ENCODE data around the gene TTC27.
"Not testable (repeated sequence)": the region's sequence is repeated elsewhere in the genome, so short reads cannot be mapped to it uniquely, and the experiment has no call there.

TTC27 gene

DNA sequence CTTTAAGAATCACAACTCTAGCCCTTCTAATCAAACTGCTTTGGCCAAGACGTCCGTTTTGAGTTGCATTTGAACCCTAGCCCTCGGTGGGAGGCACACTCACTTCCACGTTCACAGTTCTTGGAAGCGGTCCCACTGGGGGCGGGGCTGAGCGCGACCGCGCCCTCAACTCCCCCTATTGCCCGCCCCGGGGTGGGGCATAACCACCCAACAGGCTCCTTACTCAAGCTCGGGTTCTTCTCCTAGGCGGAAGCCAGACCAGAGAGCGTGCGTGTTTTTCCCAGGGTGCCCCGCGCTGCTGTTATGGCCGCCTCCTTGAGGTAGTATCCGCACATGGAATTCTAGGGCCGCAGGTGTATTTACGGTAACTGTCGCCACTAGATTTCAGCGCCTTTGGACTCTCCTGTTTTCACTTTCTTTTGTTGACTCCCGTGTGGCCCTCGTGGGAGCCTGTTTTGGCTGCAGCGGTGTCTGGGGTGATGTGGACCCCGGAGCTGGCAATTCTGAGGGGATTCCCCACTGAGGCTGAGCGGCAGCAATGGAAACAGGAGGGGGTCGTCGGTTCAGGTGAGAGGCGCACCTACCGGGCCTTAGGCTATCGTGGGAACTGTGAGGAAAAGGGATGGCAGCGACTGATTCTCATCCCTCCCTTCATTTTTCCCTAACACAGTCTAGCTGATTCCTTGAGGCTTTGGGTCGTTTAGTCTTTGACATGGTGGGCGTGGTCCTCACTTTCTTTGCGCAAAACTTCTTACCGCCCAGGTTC, at the start of gene TTC27:
Gene TTC27 (plus strand): TSS at position 237 of the 766 bp plus-strand sequence. CDS start 243 bp downstream, at position 480.
- DNase-seq (ENCODE audit: insufficient read length, low spot score) (peak; percentile 98), FAIRE-seq (peak; percentile 66)

DNA sequence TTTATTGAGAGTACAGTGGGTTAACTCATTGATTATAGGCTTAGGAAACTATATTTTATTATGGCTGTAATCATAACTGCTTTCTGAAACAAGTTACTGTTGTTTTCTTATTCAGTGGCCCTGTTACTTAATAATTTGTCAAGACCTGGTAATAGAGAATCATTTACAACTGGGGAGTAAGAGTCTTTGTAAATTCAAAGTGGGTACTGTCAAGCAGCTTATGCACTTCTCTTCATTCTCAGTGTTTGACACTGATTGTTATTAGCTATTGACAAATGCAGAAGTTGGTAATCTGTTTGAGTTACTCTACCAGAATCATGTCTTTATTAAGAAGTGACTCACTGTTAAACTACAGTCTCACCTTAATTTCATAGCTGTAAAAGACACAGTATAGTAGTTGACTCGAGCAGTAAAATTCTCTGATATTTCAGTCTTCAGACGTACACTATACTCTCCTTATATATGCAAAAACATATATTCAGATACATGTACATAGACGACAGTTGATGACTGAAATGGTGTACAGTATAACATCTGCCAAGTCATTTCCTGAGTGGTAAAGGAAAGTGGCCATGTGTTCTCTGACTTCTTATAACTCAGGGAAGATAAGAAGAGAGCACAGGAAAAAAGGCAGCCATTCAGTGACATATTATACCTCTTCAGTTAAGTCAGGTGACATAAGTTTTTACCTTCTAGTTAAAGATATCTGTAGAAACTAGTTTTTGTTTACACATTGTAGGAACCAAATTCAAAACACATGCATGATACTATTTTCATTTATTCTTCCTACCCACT, 36.0 kb upstream of the TTC27 start:
- DNase-seq (ENCODE audit: insufficient read length, low spot score) (no peak), FAIRE-seq (no peak)

DNA sequence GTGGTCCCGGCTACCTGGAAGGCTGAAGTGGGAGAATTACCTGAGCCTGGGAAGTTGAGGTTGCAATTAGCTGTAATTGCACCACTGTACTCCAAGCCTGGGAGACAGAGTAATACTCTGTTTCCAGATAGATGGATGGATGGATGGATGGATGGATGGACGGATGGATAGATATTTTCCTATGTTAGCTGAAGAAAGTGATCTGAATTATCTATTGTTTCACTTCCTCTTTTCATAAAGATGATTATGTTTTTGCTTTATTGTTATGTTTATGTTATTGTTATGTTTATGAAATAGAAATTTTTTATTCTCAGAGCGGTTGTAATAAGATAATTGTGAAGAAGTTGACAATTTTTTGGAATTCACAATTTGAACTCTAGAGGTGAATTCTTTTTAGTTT, 33.3 kb upstream of the TTC27 start:
- FAIRE-seq (no peak), DNase-seq (ENCODE audit: insufficient read length, low spot score) (no peak)

DNA sequence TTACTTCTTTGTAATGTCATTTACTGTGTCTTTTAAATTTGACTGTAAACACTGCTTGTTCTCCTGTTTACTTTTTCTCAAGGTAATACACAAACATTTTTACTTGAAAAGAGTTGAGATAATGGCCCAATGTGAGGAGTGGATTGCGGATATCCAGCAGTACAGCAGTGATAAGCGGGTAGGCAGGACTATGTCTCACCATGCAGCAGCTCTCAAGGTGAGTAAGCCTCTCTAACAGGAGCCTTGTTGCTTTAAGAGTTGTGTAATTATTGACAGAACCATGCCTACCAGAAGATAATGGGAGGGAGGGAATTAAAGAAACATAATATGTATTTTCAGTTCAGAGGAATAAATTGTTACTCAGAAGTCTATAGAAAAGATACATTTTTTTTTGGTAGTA, 16.5 kb upstream of the TTC27 start:
- no peak for DNase-seq (ENCODE audit: insufficient read length, low spot score)
- FAIRE-seq: no peak

DNA sequence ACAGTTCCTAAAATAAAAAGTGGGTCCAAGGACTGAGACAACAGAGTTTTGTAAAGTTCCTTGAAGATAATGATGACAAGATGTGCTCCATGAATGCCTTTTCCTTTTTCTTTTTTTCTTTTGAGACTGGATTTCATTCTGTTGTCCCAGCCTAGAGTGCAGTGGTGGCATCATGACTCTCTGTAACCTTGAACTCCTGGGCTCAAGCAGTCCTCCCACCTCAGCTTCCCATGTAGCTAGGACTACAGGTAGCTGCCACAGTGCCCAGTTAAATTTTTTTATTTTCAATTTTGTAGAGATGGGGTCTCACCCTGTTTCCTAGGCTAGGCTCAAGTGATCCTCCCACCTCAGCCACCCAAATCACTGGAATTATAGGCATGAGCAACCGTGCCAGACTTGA, 16.1 kb upstream of the TTC27 start:
- no peak for FAIRE-seq
- no peak for DNase-seq (ENCODE audit: insufficient read length, low spot score)

DNA sequence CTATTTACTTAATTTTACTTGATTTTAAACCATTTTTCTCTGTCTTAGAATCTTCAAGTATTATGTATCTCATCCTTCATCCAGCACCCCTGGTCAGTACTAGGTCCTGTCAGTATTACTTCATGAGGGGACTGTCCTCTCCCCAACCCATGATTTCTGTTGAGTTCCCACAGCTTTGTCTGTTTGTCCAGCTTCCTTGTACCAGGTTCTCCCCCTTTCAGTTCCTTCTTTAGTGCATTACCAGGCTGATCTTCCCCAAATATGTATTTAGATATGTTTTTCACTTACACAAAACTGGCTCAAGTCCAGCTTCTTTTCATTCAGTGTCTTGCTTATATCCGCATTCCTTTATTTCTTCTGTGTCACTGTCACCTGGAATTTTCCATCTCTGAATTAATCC, 13.8 kb upstream of the TTC27 start:
- DNase-seq (ENCODE audit: insufficient read length, low spot score): no peak
- no peak for FAIRE-seq

DNA sequence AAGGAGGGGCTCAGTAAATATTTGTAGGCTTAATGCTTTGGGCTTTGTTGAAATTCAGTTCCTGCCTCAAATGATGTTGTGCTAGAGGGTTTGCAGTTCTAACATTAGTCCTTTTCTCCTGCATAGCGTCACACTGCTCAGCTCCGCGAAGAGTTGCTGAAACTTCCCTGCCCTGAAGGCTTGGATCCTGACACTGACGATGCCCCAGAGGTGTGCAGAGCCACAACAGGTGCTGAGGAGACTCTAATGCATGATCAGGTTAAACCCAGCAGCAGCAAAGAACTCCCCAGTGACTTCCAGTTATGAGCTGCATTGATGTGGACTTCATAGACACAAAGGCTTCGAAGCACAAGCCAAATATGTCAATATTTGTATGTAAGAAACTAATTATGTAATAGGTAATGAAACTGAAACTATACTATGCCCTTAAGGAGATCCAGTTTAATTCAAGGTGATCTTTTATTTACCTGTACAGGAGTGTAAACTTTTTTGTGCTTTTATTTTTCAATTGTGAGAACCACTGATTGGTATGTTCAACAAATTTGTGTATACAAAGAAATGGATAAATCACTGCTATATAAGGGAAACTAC, 10.2 kb upstream of the TTC27 start:
- FAIRE-seq (no peak), DNase-seq (ENCODE audit: insufficient read length, low spot score) (no peak)

DNA sequence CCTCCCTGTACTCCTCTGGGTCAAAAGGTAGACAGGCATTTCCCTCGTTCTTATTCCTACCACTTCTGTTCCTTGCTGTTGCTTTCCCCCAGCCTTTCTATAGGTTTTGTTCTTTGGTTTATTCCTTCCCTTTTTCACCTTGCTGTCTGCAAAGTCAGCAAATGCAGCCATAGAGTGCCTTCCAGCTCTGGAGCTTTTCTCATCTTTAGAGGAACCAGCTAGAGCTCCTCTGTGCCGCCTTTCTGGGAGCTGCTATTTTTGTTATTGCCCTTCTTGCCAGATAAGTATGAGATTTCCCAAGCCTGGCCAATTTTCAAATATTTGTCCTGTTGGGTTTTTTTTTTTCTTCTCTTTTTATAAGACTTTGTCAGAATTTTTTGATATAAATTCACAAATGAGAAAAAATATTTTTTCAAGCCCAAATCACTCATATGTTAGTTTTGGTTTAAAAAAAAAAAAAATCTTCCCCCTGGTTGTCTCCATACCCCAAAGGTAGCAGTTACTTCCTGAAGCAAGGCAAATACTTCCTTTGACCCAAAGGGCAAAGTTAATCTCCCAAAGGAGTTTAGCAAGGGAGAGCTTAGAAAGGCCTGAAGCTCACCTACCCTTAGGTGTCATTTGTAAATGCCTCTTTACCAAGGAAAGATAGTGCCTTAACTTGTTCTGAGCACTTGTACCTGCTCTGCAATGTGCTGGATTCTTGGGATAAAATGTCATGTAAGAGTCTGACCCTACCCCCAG, 5.1 kb upstream of the TTC27 start:
- no peak for FAIRE-seq

DNA sequence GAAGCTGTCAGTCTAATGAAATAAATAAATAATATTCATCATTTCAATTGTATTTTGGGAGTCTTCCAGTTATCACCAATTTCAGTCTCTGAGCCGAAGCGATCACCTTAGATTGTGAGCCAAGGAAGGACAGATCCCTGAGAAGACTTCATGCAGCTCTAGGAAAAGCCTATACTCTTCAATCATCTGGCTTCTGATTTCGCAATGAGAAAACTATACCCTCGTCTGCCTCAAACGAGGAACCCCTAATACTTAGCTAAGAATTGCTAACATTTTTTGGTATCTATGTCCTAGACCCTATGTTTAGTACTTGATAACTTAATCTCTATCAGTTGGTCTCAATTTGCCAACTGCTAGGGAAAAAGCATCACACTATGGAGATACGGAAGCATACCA, 4.5 kb upstream of the TTC27 start:
- DNase-seq (ENCODE audit: insufficient read length, low spot score) (no peak), FAIRE-seq (no peak)

More for the DNA sequence above, 5.1 kb upstream of the TTC27 start:
- DNase-seq (ENCODE audit: insufficient read length, low spot score): no peak

DNA sequence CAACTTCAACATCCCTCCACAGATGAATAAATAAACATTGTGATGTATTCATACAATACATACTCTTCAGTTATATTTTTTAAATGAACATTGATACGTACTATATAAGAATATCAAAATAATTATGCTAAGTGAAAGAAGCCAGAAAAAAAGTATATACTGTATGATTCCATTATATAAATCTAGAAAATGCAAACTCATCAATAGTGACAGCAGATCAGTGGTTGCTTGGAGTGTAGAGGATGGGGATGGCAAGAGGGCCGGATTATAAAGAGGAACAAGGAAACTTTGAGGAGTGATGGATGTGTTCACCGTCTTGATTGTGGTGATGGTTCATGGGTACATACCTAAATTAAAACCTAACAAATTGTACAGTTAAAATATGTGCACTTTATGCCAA, 3.0 kb upstream of the TTC27 start:
- no peak for FAIRE-seq
- DNase-seq (ENCODE audit: insufficient read length, low spot score): no peak

DNA sequence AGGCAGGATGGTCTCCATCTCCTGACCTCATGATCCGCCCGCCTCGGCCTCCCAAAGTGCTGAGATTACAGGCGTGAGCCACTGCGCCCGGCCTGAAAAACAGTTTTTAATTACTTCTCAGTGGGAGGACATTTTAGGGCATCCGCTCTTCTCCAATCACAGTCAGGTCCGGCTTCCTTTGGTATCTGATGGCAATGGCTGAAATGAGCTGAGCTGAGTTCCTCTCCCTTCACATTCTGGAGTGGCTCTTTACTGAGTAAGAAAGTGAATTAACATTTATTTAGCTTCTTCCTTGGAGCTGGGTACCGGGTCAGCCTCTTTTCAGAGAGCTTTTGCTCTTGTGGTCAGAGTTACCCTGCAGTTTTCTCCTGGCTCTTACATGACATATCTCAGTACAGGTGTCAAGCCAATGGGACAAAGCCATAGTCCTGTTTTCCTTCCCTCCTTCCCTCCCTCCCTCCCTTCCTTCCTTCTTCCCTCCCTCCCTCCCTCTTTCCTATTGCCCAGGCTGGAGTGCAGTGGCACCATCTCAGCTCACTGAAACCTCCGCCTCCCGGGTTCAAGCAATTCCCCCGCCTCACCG, 1.1 kb upstream of the TTC27 start:
- DNase-seq (ENCODE audit: insufficient read length, low spot score): no peak
- no peak for FAIRE-seq

DNA sequence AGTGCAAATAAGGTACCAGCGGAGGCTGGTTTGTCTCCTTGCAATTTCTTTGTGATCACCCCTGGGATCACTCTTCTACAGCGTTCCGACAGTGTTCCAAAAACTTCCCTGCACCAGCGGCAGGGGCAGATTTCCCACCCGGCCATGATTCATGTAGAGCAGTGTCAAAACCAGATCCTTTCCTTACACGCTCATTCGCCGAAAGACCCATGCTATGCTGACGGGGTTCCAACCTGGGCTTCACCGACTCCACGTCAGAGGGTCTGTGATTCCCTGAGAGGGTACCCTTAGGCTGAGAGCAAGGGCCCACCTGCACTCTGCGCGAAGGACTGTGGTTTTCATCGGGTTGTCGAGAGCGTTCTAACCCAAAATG, 423 bp upstream of the TTC27 start:
- no peak for FAIRE-seq
- no peak for DNase-seq (ENCODE audit: insufficient read length, low spot score)

DNA sequence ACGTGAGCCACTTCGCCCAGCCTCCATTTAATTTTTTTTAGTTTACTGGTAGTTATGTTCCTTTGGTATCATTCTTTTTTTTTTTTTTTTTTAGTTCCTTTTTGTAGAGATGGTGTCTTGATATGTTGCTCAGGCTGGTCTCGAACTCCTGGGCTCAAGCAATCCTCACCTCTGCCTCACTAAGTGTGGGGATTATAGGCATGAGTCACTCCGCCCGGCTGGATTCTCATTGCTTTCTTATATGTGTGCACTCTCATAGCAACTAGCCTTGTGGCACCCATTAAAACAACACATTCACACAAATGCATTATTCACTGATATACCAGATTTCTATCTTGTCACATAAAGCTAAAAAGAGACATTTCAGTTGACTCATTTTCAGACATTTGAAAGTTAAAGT, 4.2 kb downstream of the TTC27 start:
- FAIRE-seq (no peak), DNase-seq (ENCODE audit: insufficient read length, low spot score) (no peak)

DNA sequence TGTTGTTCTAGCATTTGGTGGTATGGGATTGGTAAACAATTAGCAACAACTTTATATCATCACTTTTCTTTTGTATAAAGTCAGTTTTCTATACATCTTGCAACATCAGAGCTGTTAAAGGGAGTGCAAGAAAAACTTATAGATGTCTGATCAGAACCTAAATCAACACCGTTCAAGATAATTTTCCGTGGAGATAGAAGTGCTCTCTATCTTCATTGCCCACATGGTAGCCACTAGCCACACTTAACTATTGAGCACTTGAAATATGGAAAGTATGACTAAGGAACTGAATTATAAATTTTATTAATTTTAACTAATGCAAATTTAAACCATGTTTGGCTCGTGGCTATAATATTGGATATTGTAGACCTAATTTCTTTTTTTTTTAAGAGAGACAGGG, 5.2 kb downstream of the TTC27 start:
- no peak for FAIRE-seq

DNA sequence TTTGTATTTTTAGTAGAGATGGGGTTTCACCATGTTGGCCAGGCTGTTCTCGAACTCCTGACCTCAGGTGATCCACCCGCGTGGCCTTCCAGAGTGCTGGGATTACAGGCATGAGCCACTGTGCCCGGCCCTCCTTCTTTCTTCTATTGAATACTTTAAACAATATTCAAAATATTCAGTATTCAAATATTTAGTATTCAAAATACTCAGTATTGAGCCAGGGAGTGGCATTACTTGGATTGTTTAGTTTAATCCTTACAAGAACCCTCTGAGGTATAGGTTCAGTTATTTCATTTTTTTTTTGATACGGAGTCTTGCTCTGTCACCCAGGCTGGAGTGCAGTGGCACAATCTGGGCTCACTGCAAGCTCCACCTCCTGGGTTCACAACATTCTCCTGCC, 10.7 kb downstream of the TTC27 start:
- FAIRE-seq; DNase-seq (ENCODE audit: insufficient read length, low spot score): not testable (repeated sequence)

More for the DNA sequence above, 5.2 kb downstream of the TTC27 start:
- no peak for DNase-seq (ENCODE audit: insufficient read length, low spot score)

DNA sequence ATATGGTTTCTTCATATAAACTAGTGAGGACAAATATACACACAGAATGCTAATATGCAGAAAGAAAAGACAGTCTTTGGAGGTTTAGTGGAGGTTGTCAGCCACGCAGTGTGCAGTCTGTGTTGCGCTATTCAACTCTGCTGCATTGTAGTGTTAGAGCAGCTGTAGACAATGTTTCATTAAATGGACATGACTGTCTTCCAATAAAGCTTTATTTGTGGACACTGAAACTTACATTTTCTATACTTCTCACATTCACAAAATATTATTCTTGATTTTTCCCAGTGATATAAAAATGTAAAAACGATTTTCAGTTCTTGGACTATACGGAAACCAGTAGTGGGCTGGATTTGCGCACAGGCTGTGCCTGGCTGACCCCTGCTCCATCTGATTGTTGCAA, 13.3 kb downstream of the TTC27 start:
- DNase-seq (ENCODE audit: insufficient read length, low spot score) (no peak), FAIRE-seq (no peak)

DNA sequence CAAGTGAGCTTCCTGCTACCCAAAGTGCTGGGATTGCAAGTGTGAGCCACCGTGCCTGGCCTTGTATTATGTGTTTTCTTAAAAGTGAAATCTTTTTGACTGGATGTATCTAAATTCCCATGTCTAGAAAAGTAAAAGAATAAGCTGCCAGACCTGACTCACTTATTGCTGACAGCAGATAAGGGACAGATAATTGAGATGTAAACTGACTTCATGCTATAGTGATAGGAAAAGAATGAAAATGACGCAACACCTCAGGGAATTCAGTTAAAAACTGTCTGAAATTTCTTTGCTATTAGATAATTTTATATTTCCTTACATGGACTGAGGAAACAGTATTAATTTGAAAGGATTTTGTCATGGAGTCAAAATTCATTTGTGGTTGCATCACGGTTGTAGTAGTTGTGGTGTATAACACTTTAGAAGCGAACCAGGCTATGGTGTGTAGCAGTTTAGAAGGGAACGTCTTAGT, 19.4 kb downstream of the TTC27 start:
- peak; percentile 23 for DNase-seq (ENCODE audit: insufficient read length, low spot score)
- peak; percentile 33 for FAIRE-seq

DNA sequence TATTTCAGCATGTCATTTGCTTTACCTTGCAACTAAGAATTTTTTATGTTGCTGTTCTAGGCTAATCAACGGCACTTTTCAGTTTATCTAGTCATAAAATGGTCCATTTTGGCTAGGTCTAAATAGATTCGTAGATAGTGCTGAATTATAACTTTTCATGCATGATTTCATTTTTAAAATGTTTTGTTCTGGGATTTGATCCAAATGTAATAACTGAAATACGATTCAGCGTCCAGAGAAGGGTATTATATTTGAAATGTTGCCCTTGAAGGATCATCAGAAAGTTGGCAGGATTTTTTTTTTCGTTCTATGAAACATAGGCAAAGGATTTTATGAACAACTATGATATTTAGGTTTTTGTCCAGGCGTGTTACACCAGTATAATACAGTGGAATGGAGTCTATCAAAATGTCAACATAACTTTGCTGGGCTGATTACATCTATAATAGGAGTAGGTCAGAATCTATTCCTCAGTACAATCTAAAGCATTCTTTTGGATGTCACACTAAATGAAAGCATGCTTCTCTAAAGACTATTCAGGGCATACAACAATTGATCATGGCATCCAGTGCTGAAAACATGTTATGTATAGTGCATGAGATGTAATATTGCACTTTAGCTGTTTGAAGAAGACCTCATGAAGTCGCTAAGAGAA, 24.8 kb downstream of the TTC27 start:
- FAIRE-seq: no peak
- DNase-seq (ENCODE audit: insufficient read length, low spot score): no peak

DNA sequence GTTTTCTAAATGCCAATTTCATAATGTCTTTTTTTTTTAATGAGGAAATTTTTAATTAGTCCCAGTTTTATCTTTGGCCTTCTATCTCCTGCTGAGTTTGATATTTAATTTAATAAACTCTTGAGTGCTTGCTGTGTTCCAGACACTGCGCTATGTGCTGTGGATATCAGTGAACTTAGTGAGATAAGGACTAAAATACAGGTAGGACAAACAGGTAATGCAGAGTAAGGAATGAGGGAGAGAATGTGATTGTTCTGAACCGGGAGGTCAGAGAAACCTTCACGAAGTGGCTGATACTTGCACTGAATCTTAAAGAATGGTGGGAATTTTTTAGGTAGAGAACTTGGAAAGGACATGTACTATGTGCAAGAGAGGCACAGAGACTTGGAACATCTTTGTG, 28.2 kb downstream of the TTC27 start:
- DNase-seq (ENCODE audit: insufficient read length, low spot score) (no peak), FAIRE-seq (no peak)

DNA sequence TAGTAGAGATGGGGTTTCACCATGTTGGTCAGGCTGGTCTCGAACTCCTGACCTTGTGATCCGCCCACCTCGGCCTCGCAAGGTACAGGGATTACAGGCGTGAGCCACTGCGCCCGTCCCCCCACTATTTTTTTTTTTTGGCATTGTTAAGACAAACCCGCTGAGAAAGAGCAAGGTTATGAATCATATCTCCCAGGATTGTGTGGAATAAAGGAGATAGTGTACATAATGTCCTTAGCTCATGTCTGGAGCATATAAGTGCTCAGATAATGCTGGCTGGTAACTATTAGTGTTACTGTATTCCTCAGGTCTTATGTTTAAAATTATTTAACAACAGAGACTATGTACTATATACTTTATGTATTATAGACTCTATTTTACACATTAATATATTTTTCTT, 36.0 kb downstream of the TTC27 start:
- FAIRE-seq: no peak
- no peak for DNase-seq (ENCODE audit: insufficient read length, low spot score)

Data from HTR-8/SVneo (cell line).